SU-DHL-6 (cell line): ENCODE measurements around the gene TBX3.

Experiments used
- H2AFZ ChIP-seq: fragments of 200-600 bp; sonication (generic); 2 replicates; pipeline ENCODE4 v1.6.1; 2014; ENCODE audit warnings: low read depth, mild to moderate bottlenecking, moderate library complexity, mixed read lengths, antibody characterized with exemption, low read length; ENCODE audit not compliant: severe bottlenecking
- H3F3A ChIP-seq: fragments of 200-600 bp; shearing (Covaris generic); 2 replicates; pipeline ENCODE4 v1.6.0; 2016; ENCODE audit warnings: antibody characterized with exemption, mild to moderate bottlenecking; ENCODE audit not compliant: insufficient read depth
- H3K27ac ChIP-seq: fragments of 200-600 bp; sonication (generic); 2 replicates; pipeline ENCODE4 v1.5.1; 2016; ENCODE audit warnings: low read depth, mild to moderate bottlenecking, low read length, moderate library complexity, mixed read lengths
- H3K27me3 ChIP-seq: fragments of 200-600 bp; sonication (generic), shearing (Covaris generic); 2 replicates; pipeline ENCODE4 v1.6.0; 2014; ENCODE audit warnings: mild to moderate bottlenecking, low read length
- H3K36me3 ChIP-seq: fragments of 200-600 bp; sonication (generic); 2 replicates; pipeline ENCODE4 v1.6.1; 2014; ENCODE audit warnings: mild to moderate bottlenecking, low read length, mixed read lengths
- H3K4me2 ChIP-seq: fragments of 300-600, 200-600 bp; shearing (Covaris generic), sonication (generic); 2 replicates; pipeline ENCODE4 v1.6.0; 2014; ENCODE audit warnings: low read length, low read depth, mild to moderate bottlenecking; ENCODE audit not compliant: poor library complexity, severe bottlenecking
- H3K4me3 ChIP-seq: fragments of 200-600 bp; sonication (generic); 2 replicates; pipeline ENCODE4 v1.5.1; 2014; ENCODE audit warnings: antibody characterized with exemption, low read length, mild to moderate bottlenecking, mixed read lengths; ENCODE audit not compliant: insufficient read depth, poor library complexity, severe bottlenecking
- H3K79me2 ChIP-seq: fragments of 200-600 bp; sonication (generic); 2 replicates; pipeline ENCODE4 v1.6.1; 2014; ENCODE audit warnings: mild to moderate bottlenecking, low read length, moderate library complexity; ENCODE audit not compliant: insufficient read depth
- H3K9ac ChIP-seq: fragments of 200-600 bp; sonication (generic); 2 replicates; pipeline ENCODE4 v1.7.0; 2014; ENCODE audit warnings: mild to moderate bottlenecking, low read length
- H3K9me2 ChIP-seq: fragments of 200-600 bp; sonication (generic); replicated peaks from 2 replicates; pipeline ENCODE4 v1.6.1; 2014; ENCODE audit warnings: low read length; ENCODE audit not compliant: insufficient read depth
- H3K9me3 ChIP-seq: fragments of 200-600 bp; sonication (generic); 2 replicates; pipeline ENCODE4 v1.6.1; 2014; ENCODE audit warnings: low read length, mixed read lengths; ENCODE audit not compliant: insufficient read depth
- H4K20me1 ChIP-seq: fragments of 200-600 bp; sonication (generic); 2 replicates; pipeline ENCODE4 v1.6.1; 2014; ENCODE audit warnings: low read depth, mild to moderate bottlenecking, antibody characterized with exemption, low read length, moderate library complexity, mixed read lengths
- CTCF ChIP-seq: fragments of 200-600 bp; sonication (generic); IDR thresholded peaks from one replicate; pipeline ENCODE4 v1.5.1; 2017; ENCODE audit warnings: antibody characterized with exemption, mild to moderate bottlenecking, low read length, moderate library complexity; ENCODE audit not compliant: insufficient read depth, poor library complexity, severe bottlenecking
- EZH2phosphoT487 ChIP-seq: fragments of 200-600 bp; sonication (generic), shearing (Covaris generic); conservative IDR thresholded peaks from 2 replicates; pipeline ENCODE4 v1.6.1; 2018; ENCODE audit warnings: mild to moderate bottlenecking, antibody characterized with exemption, low read length, moderate library complexity, mixed read lengths

The TBX3 gene

DNA sequence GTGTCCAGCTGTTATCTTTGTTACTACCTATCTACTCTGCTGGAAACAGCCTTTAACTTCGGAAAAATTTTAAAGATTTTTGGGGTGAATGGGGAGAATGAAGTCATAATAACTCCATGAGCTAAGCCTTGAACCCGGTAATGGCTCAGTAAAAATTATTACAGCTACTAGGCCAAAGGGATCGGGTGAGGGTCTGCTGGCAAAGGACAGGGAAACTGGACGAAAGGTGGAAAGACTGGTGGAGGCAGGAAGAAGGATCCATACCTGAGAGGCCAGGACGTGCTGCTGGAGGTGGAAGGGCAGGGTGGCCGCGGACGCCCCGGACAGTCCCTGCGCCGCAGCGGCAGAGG is 10.1 kb downstream of the TBX3 start:
- Histone ChIP-seq H4K20me1 (no peaks in the 10 kb centered on the region), H3K4me2 (no peak overlapping the region), H3K79me2 (no peaks in the 10 kb centered on the region), H3K9ac (no peak overlapping the region), H3K9me3 (no peaks in the 10 kb centered on the region), H3K4me3 (no peak overlapping the region), H3K9me2 (no peaks in the 10 kb centered on the region), H3K27me3 (no peaks in the 10 kb centered on the region), H3K27ac (no peak overlapping the region), H3F3A (no peaks in the 10 kb centered on the region), H3K36me3 (no peaks in the 10 kb centered on the region), H2AFZ (no peak overlapping the region)
- TF ChIP-seq EZH2phosphoT487 (no peak), CTCF (no peak)

DNA sequence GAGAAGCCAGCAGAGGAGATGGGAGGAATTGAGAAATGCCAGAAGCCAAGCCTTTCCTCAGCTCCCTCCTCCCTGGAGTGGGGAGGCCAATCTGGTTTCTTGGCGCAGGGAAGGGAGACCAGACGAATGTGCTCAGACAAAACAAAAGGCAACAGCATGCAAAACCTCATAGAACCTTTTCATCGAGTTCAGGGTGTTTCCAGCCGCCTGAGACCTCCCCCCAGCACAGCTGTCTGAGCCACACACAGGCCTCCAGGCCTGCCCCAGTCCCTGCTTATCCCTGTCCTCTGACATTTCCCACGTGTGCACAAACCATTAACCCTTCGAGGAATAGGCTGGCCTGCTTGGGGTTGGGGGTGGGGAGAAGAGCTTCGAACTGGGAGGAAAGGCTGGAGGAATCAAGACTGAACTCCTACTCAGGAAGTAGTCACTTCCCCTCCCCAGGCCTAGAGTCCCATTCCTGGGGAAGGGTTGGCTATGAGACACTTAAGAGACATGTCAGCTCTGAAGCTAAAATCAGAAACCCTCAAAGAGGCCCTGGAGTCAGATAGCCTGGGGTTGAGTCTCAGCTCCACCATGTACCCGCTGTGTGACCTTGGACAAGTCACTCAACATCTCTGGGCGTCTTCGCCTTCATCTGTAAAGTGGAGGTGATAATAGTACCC is 10.7 kb downstream of the TBX3 start:
- H3K9me2 ChIP-seq: no peaks in the 10 kb centered on the region
- H3K27ac ChIP-seq: no peak overlapping the region
- H3K36me3 ChIP-seq: no peaks in the 10 kb centered on the region
- H3K27me3 ChIP-seq: no peaks in the 10 kb centered on the region
- no peaks in the 10 kb centered on the region for H4K20me1 ChIP-seq
- no peaks in the 10 kb centered on the region for H3F3A ChIP-seq
- H3K9ac ChIP-seq: no peak overlapping the region
- H3K4me2 ChIP-seq: no peak overlapping the region
- no peak overlapping the region for H3K4me3 ChIP-seq
- H3K79me2 ChIP-seq: no peaks in the 10 kb centered on the region
- no peak overlapping the region for H2AFZ ChIP-seq
- TF ChIP-seq EZH2phosphoT487 (no peak), CTCF (no peak)
- no peaks in the 10 kb centered on the region for H3K9me3 ChIP-seq

- Histone ChIP-seq H3K79me2 (no peaks in the 10 kb centered on the region), H3K9me3 (no peaks in the 10 kb centered on the region), H3K4me2 (no peak overlapping the region), H3K36me3 (no peaks in the 10 kb centered on the region), H3K9ac (no peak overlapping the region), H3K27me3 (no peaks in the 10 kb centered on the region), H3K4me3 (no peak overlapping the region), H4K20me1 (no peaks in the 10 kb centered on the region), H3F3A (no peaks in the 10 kb centered on the region), H3K9me2 (no peaks in the 10 kb centered on the region), H3K27ac (no peak overlapping the region), H2AFZ (no peak overlapping the region)
- TF ChIP-seq CTCF (no peak), EZH2phosphoT487 (no peak)
These were observed 11.2 kb downstream of the TBX3 start for GRCh38 chr12:114672817-114673168.
